HepG2 (cell line): ENCODE results near the gene SHISA5. TPM values are rescaled to one million over a fixed set of nuclear protein-coding genes. Genes with fewer than 3 reads are reported as not detected.

ENCODE experiments used
- ARNT2 ChIP-seq: sonication (generic); formaldehyde crosslinking; IDR thresholded peaks from 2 replicates; pipeline ENCODE4 v1.8.0; 2022; ENCODE audit warnings: mild to moderate bottlenecking, low read depth, missing genetic modification reagents, moderate library complexity
- ATF3 ChIP-seq: sonication (generic); formaldehyde crosslinking; IDR thresholded peaks from 2 replicates; pipeline ENCODE4 v1.4.0; 2020; ENCODE audit warnings: missing genetic modification reagents
- EZH2 ChIP-seq: conservative IDR thresholded peaks from 2 replicates; pipeline ENCODE4 v1.6.1; 2012; ENCODE audit warnings: mild to moderate bottlenecking, low read depth, low read length, moderate library complexity
- GLMP ChIP-seq: sonication (generic); formaldehyde crosslinking; IDR thresholded peaks from 2 replicates; pipeline ENCODE4 v1.9.0; 2021; ENCODE audit warnings: missing genetic modification reagents, mild to moderate bottlenecking, borderline replicate concordance
- HMGXB3 ChIP-seq: sonication (generic); formaldehyde crosslinking; IDR thresholded peaks from 2 replicates; pipeline ENCODE4 v1.4.0; 2020; ENCODE audit warnings: missing genetic modification reagents, borderline replicate concordance
- HNF4G ChIP-seq, 2 experiments: sonication (generic) in 1 of 2; formaldehyde crosslinking in 1 of 2; IDR thresholded peaks; 2 replicates each; pipeline versions ENCODE4 v1.4.0 to v1.6.1; 2011 to 2020; ENCODE audit warnings: borderline replicate concordance in 2 of 2, low read depth in 2 of 2, mild to moderate bottlenecking in 2 of 2, low read length in 1 of 2, missing genetic modification reagents in 1 of 2, moderate library complexity in 1 of 2
- MNT ChIP-seq: fragments of 450-650 bp; IDR thresholded peaks from 2 replicates; pipeline ENCODE4 v1.6.1; 2016
- NFKB2 ChIP-seq: sonication (generic); formaldehyde crosslinking; IDR thresholded peaks from 2 replicates; pipeline ENCODE4 v1.4.0; 2020; ENCODE audit warnings: missing genetic modification reagents, borderline replicate concordance
- RFX3 ChIP-seq: IDR thresholded peaks from 2 replicates; pipeline ENCODE4 v1.6.1; 2016; ENCODE audit warnings: missing biosample characterization, missing genetic modification reagents
- SIX4 ChIP-seq: sonication (generic); formaldehyde crosslinking; IDR thresholded peaks from 2 replicates; pipeline ENCODE4 v1.4.0; 2020; ENCODE audit warnings: missing genetic modification reagents
- STAT5B ChIP-seq: sonication (generic); formaldehyde crosslinking; IDR thresholded peaks from 2 replicates; pipeline ENCODE4 v1.4.0; 2020; ENCODE audit warnings: missing genetic modification reagents
- TGIF2 ChIP-seq: IDR thresholded peaks from 2 replicates; pipeline ENCODE4 v1.6.1; 2016; ENCODE audit warnings: control low read depth, missing compliant biosample characterization
- ZNF232 ChIP-seq: sonication (generic); formaldehyde crosslinking; IDR thresholded peaks from 2 replicates; pipeline ENCODE4 v1.4.0; 2020; ENCODE audit warnings: missing genetic modification reagents, borderline replicate concordance
- ZNF709 ChIP-seq: sonication (generic); formaldehyde crosslinking; IDR thresholded peaks from 2 replicates; pipeline ENCODE4 v1.5.0; 2020; ENCODE audit warnings: mild to moderate bottlenecking, missing genetic modification reagents
- ZNF747 ChIP-seq: sonication (generic); formaldehyde crosslinking; IDR thresholded peaks from 2 replicates; pipeline ENCODE4 v1.8.1; 2023; ENCODE audit warnings: missing genetic modification reagents, mild to moderate bottlenecking, borderline replicate concordance
- ZSCAN22 ChIP-seq: sonication (generic); formaldehyde crosslinking; IDR thresholded peaks from 2 replicates; pipeline ENCODE4 v1.4.0; 2020; ENCODE audit warnings: mild to moderate bottlenecking, missing genetic modification reagents
- polyA plus RNA-seq, 8 experiments: library from polyadenylated mRNA; depleted of rRNA in 3 of 8; stranded (reverse) in 7 of 8; unstranded in 1 of 8; fragments of >200 nt; fragmentation: Illumina TruSeq in 4 of 8; extraction: Trizol in 4 of 8; gene quantifications; 2 replicates each; pipeline versions ENCODE4 v1.2.1 to v1.2.3, GENCODE V29; 2011 to 2016; ENCODE audit warnings: low read depth in 4 of 8, missing spikeins in 1 of 8, mixed read lengths in 1 of 8; ENCODE audit not compliant: insufficient read depth in 1 of 8
- total RNA-seq, 5 experiments: library from RNA; depleted of rRNA; stranded (reverse); fragments of >200 nt; fragmentation: Illumina TruSeq; extraction: Trizol; gene quantifications; 2 replicates each; pipeline ENCODE4 v1.2.3, GENCODE V29; 2016; ENCODE audit warnings: low read depth in 1 of 5

SHISA5 gene
- total and polyA plus RNA-seq, 2 of the 13 experiments (the other 11 are each of a cell fraction or from before 2014, with no cell fraction given): 75.8 to 91.4 TPM

- TF ChIP-seq HNF4G (IDR thresholded peaks at IDR 0.05; ENCODE audit: borderline replicate concordance, low read depth, low read length) (peak; percentile 23; the same call in 1 of the 2 replicates), HNF4G (CRISPR knock-in tag; IDR thresholded peaks at IDR 0.05; ENCODE audit: borderline replicate concordance, low read depth) (no peak), HMGXB3 (CRISPR knock-in tag) (no peak), STAT5B (CRISPR knock-in tag) (no peak), ZNF709 (peak; percentile 87), ZNF232 (CRISPR knock-in tag) (no peak), RFX3 (CRISPR knock-in tag) (peak; percentile 84), NFKB2 (CRISPR knock-in tag) (no peak), ARNT2 (CRISPR knock-in tag) (peak; percentile 36; the same call in 1 of the 2 replicates), EZH2 (no peak), GLMP (CRISPR knock-in tag) (no peak), TGIF2 (CRISPR knock-in tag) (peak; percentile 13; the same call in 1 of the 2 replicates), ZNF747 (no peak), ZSCAN22 (CRISPR knock-in tag) (no peak), ATF3 (CRISPR knock-in tag) (no peak), SIX4 (CRISPR knock-in tag) (no peak), MNT (no peak)
Measured at GRCh38 chr3:48429317-48429959, 74.5 kb downstream of the SHISA5 start (continued).
